Naive thymus-derived CD4-positive, alpha-beta T cell (primary cell): ENCODE results near the gene CHTF8. TPM values are rescaled to one million over a fixed set of nuclear protein-coding genes. Genes with fewer than 3 reads are reported as not detected.

Experiments used
- ATAC-seq: fragments of 150-1000 bp; cut with Tn5 transposase; 2 replicates; pipeline ENCODE4 v1.10.0; 2021; ENCODE audit warnings: mild to moderate bottlenecking, moderate library complexity
- CTCF ChIA-PET: fragments of 350-600 bp; sonication (Branson Sonifier 250); formaldehyde crosslinking; loops from one replicate; lab custom pipeline; 2021; ENCODE audit warnings: antibody characterized with exemption; lab: Charles Lee
- POLR2A ChIA-PET: fragments of 350-600 bp; sonication (Branson Sonifier 250); formaldehyde crosslinking; loops from one replicate; lab custom pipeline; 2021; ENCODE audit warnings: antibody characterized with exemption, inconsistent platforms; lab: Charles Lee
- DNase-seq, 9 donors: peaks; one replicate each; pipeline versions ENCODE4 v3.0.0 to v3.0.0-alpha.2; 2020 to 2022; ENCODE audit warnings: mixed read lengths in 1 of 9
- H3K27ac ChIP-seq: one replicate; pipeline ENCODE4 v1.7.0; 2013; ENCODE audit warnings: mild to moderate bottlenecking, low read depth, low read length, moderate library complexity
- H3K27me3 ChIP-seq, 2 donors: one replicate each; pipeline ENCODE4 v1.7.0; 2013; ENCODE audit warnings: low read length in 2 of 2, mild to moderate bottlenecking in 2 of 2, moderate library complexity in 2 of 2; ENCODE audit not compliant: control insufficient read depth in 2 of 2, insufficient read depth in 2 of 2
- H3K36me3 ChIP-seq, 3 experiments: 1 replicate in 2 of 3; 2 replicates in 1 of 3; pipeline ENCODE4 v1.7.0; 2013; ENCODE audit warnings: low read length in 3 of 3, mild to moderate bottlenecking in 3 of 3, moderate library complexity in 1 of 3; ENCODE audit not compliant: insufficient read depth in 3 of 3, control insufficient read depth in 2 of 3
- H3K4me1 ChIP-seq, 2 donors: one replicate each; pipeline ENCODE4 v1.7.0; 2013; ENCODE audit warnings: low read length in 2 of 2, mild to moderate bottlenecking in 2 of 2, moderate library complexity in 1 of 2; ENCODE audit not compliant: control insufficient read depth in 2 of 2, insufficient read depth in 2 of 2
- H3K4me3 ChIP-seq: 2 replicates; pipeline ENCODE4 v1.7.0; 2013; ENCODE audit warnings: mild to moderate bottlenecking, low read length
- H3K9me3 ChIP-seq, 3 experiments: 1 replicate in 2 of 3; 2 replicates in 1 of 3; pipeline ENCODE4 v1.7.0; 2013; ENCODE audit warnings: low read length in 3 of 3; ENCODE audit not compliant: control insufficient read depth in 2 of 3
- H3K27ac Mint-ChIP-seq, 9 donors: one replicate each; pipeline ENCODE4 v1.8.0; 2020 to 2022; ENCODE audit warnings: mixed read lengths in 9 of 9, mild to moderate bottlenecking in 8 of 9, moderate library complexity in 5 of 9, inconsistent platforms in 2 of 9
- H3K27me3 Mint-ChIP-seq, 5 donors: one replicate each; pipeline ENCODE4 v1.8.0; 2021 to 2022; ENCODE audit warnings: mixed read lengths in 5 of 5, mild to moderate bottlenecking in 1 of 5
- H3K36me3 Mint-ChIP-seq, 5 donors: one replicate each; pipeline ENCODE4 v1.8.0; 2020 to 2022; ENCODE audit warnings: mixed read lengths in 5 of 5, mild to moderate bottlenecking in 3 of 5, inconsistent platforms in 1 of 5
- H3K4me1 Mint-ChIP-seq, 7 donors: one replicate each; pipeline ENCODE4 v1.8.0; 2020 to 2022; ENCODE audit warnings: mixed read lengths in 7 of 7, mild to moderate bottlenecking in 3 of 7, inconsistent platforms in 1 of 7
- H3K4me3 Mint-ChIP-seq, 10 donors: one replicate each; pipeline ENCODE4 v1.8.0; 2020 to 2022; ENCODE audit warnings: mild to moderate bottlenecking in 10 of 10, mixed read lengths in 10 of 10, moderate library complexity in 6 of 10, inconsistent platforms in 2 of 10
- H3K9me3 Mint-ChIP-seq, 11 donors: one replicate each; pipeline ENCODE4 v1.8.0; 2020 to 2022; ENCODE audit warnings: mixed read lengths in 11 of 11, mild to moderate bottlenecking in 4 of 11, inconsistent platforms in 1 of 11, moderate library complexity in 1 of 11
- intact Hi-C, 2 donors: fragments of 100-400 bp; cut with micrococcal nuclease; formaldehyde crosslinking; loops; one replicate each; pipeline ENCODE4 v1.15.1; 2023
- polyA plus RNA-seq, 2 donors: library from polyadenylated mRNA; unstranded; fragments of 300-500 nt; fragmentation: Illumina TruSeq; gene quantifications; one replicate each; pipeline ENCODE4 v1.2.3, GENCODE V29; 2021
- total RNA-seq, 6 experiments: library from RNA in 5 of 6; stranded (reverse) in 5 of 6; gene quantifications; 1 replicate in 5 of 6; 2 replicates in 1 of 6; pipeline ENCODE4 v1.2.3 and lab custom pipeline; 2021 to 2026

The CHTF8 gene
- total and polyA plus RNA-seq, 7 experiments from 2014 or later = 53.3 to 210 (median 141) TPM

- no peak for DNase-seq
- Mint-ChIP-seq H3K4me3 (no peak overlapping the region), H3K9me3 (no peaks in the 10 kb centered on the region), H3K4me1 (peaks cover 2 to 18% (median 9%) of the 10 kb centered on the region in 7 donors), H3K36me3 (peaks cover 6 to 44% (median 29%) of the 10 kb centered on the region in 5 donors), H3K27me3 (peaks cover 6 to 16% (median 10%) of the 10 kb centered on the region in 5 donors), H3K27ac (no peak overlapping the region)
- H3K4me1 ChIP-seq = peaks cover 0 to 6% of the 10 kb centered on the region in 2 donors
- no peak overlapping the region for H3K4me3 ChIP-seq
- peaks cover 0 to 54% (median 0%) of the 10 kb centered on the region in 3 experiments for H3K36me3 ChIP-seq
- ATAC-seq = no peak
- intact Hi-C loops = no loop called here
- H3K27me3 ChIP-seq = peaks cover 0 to 2% of the 10 kb centered on the region in 2 donors
- H3K27ac ChIP-seq = no peak overlapping the region
- ChIA-PET POLR2A (interaction anchor here (0.6 kb wide), 1 partner anchor 85 kb away, joined by 3 read pairs; no protein-coding TSS in a partner anchor), CTCF (interaction anchor here (0.6 to 3.0 kb wide), 4 partner anchors 8 to 46 kb away, joined by 3 to 10 read pairs (median 4); no protein-coding TSS in a partner anchor)
- no peaks in the 10 kb centered on the region for H3K9me3 ChIP-seq
Observed at GRCh38 chr16:69113216-69113615, 19.2 kb downstream of the CHTF8 start.

GRCh38 chr16:69112285-69113129 is 19.9 kb downstream of the CHTF8 start:
- peak in 4 of 9 donors; percentile 10 to 60 (median 32) for DNase-seq
- peaks cover 0 to 13% of the 10 kb centered on the region in 2 donors for H3K4me1 ChIP-seq
- intact Hi-C loops = no loop called here
- Mint-ChIP-seq H3K27me3 (peaks cover 12 to 21% (median 13%) of the 10 kb centered on the region in 5 donors), H3K4me1 (peaks cover 2 to 20% (median 9%) of the 10 kb centered on the region in 7 donors), H3K27ac (no peak overlapping the region), H3K36me3 (peaks cover 5 to 37% (median 27%) of the 10 kb centered on the region in 5 donors), H3K4me3 (no peak overlapping the region), H3K9me3 (no peaks in the 10 kb centered on the region)
- peaks cover 0 to 8% of the 10 kb centered on the region in 2 donors for H3K27me3 ChIP-seq
- CTCF ChIA-PET = interaction anchor here (0.5 to 3.0 kb wide), 4 partner anchors 8 to 19 kb away, joined by 3 to 10 read pairs (median 4); no protein-coding TSS in a partner anchor
- H3K9me3 ChIP-seq = no peaks in the 10 kb centered on the region
- no peak overlapping the region for H3K27ac ChIP-seq
- POLR2A ChIA-PET = interaction anchor here (0.6 kb wide), 1 partner anchor 265 kb away, joined by 4 read pairs; no protein-coding TSS in a partner anchor
- peak; percentile 77 for ATAC-seq
- H3K36me3 ChIP-seq = peaks cover 0 to 47% (median 0%) of the 10 kb centered on the region in 3 experiments
- no peak overlapping the region for H3K4me3 ChIP-seq

- intact Hi-C loops = no loop called here
- H3K36me3 Mint-ChIP-seq = peaks cover 5 to 35% (median 27%) of the 10 kb centered on the region in 5 donors
- ChIA-PET CTCF (no interaction called here), POLR2A (interaction anchor here (0.6 kb wide), 1 partner anchor 264 kb away, joined by 4 read pairs; no protein-coding TSS in a partner anchor)
- no peak overlapping the region for H3K27ac ChIP-seq
- H3K4me3 ChIP-seq = no peak overlapping the region
- peaks cover 4 to 24% (median 13%) of the 10 kb centered on the region in 7 donors for H3K4me1 Mint-ChIP-seq
- DNase-seq (no peak), ATAC-seq (no peak)
- H3K27ac Mint-ChIP-seq = no peak overlapping the region
- H3K27me3 Mint-ChIP-seq = peaks cover 17 to 26% (median 18%) of the 10 kb centered on the region in 5 donors
- H3K4me3 Mint-ChIP-seq = no peak overlapping the region
- peaks cover 0 to 15% of the 10 kb centered on the region in 2 donors for H3K27me3 ChIP-seq
- no peaks in the 10 kb centered on the region for H3K9me3 Mint-ChIP-seq
- peaks cover 0 to 19% of the 10 kb centered on the region in 2 donors for H3K4me1 ChIP-seq
- H3K36me3 ChIP-seq = peaks cover 0 to 41% (median 0%) of the 10 kb centered on the region in 3 experiments
- no peaks in the 10 kb centered on the region for H3K9me3 ChIP-seq
Observed at GRCh38 chr16:69111876-69112230, 20.5 kb downstream of the CHTF8 start.

GRCh38 chr16:69111216-69111875 is 21.0 kb downstream of the CHTF8 start:
- Mint-ChIP-seq H3K27ac (no peak overlapping the region), H3K4me3 (no peak overlapping the region), H3K4me1 (peaks cover 4 to 26% (median 15%) of the 10 kb centered on the region in 7 donors), H3K9me3 (no peaks in the 10 kb centered on the region), H3K36me3 (peaks cover 6 to 31% (median 27%) of the 10 kb centered on the region in 5 donors), H3K27me3 (peaks cover 19 to 28% (median 20%) of the 10 kb centered on the region in 5 donors)
- CTCF ChIA-PET = interaction anchor here (0.5 kb wide), 1 partner anchor 142 kb away, joined by 3 read pairs; no protein-coding TSS in a partner anchor
- no peaks in the 10 kb centered on the region for H3K9me3 ChIP-seq
- H3K4me3 ChIP-seq = no peak overlapping the region
- no peak for DNase-seq
- peaks cover 0 to 16% of the 10 kb centered on the region in 2 donors for H3K27me3 ChIP-seq
- H3K36me3 ChIP-seq = peaks cover 0 to 38% (median 0%) of the 10 kb centered on the region in 3 experiments
- H3K4me1 ChIP-seq = peaks cover 3 to 24% of the 10 kb centered on the region in 2 donors
- POLR2A ChIA-PET = no interaction called here
- intact Hi-C loops = no loop called here
- ATAC-seq = no peak
- H3K27ac ChIP-seq = no peak overlapping the region

- DNase-seq (no peak), ATAC-seq (no peak)
- Histone ChIP-seq H3K4me1 (peaks cover 6 to 28% of the 10 kb centered on the region in 2 donors), H3K9me3 (no peaks in the 10 kb centered on the region), H3K27ac (no peak overlapping the region), H3K27me3 (peaks cover 0 to 17% of the 10 kb centered on the region in 2 donors), H3K4me3 (no peak overlapping the region), H3K36me3 (peaks cover 0 to 30% (median 0%) of the 10 kb centered on the region in 3 experiments)
- Mint-ChIP-seq H3K4me3 (peak overlapping the region in 1 of 10 donors; percentile 1), H3K4me1 (peaks cover 9 to 30% (median 18%) of the 10 kb centered on the region in 7 donors), H3K36me3 (peaks cover 6 to 31% (median 27%) of the 10 kb centered on the region in 5 donors), H3K9me3 (no peaks in the 10 kb centered on the region), H3K27ac (peak overlapping the region in 1 of 9 donors; percentile 5), H3K27me3 (peaks cover 23 to 31% (median 24%) of the 10 kb centered on the region in 5 donors)
- intact Hi-C loops = no loop called here
- POLR2A ChIA-PET = no interaction called here
- CTCF ChIA-PET = no interaction called here
Observed at GRCh38 chr16:69110406-69110805, 22.0 kb downstream of the CHTF8 start.
